ENCODE data around the gene CBX6. TPM values are rescaled to one million over a fixed set of nuclear protein-coding genes. Genes with fewer than 3 reads are reported as not detected.
A peak's percentile ranks its signal among the peaks of the same experiment; 100 is the strongest.

CBX6 gene
- total and polyA plus RNA-seq, 9 of the 15 experiments (the other 6 are each of a cell fraction or from before 2014, with no cell fraction given): 0.75 to 31.6 (median 8.0) TPM

- ATAC-seq (no peak), DNase-seq (ENCODE audit: extremely low read depth in 1 of 4, low spot score in 3 of 4) (peak in 1 of 4 experiments; percentile 46), FAIRE-seq (peak; percentile 61)
- no peaks in the 10 kb centered on the region for H3K9me1 ChIP-seq (ENCODE audit: control insufficient read depth, insufficient read depth, low read length)
- in situ Hi-C loops (cut with MboI): no loop called here
- peaks cover 3 to 5% of the 10 kb centered on the region in 2 experiments; a peak in 3 of 5 replicates for H3K27me3 ChIP-seq (ENCODE audit: control insufficient read depth in 2 of 2, insufficient read depth in 2 of 2, low read length in 2 of 2)
- peak overlapping the region in 1 of 2 experiments; percentile 67; a peak in 1 of 4 replicates for H3K9ac ChIP-seq (ENCODE audit: insufficient read depth in 1 of 2, low read depth in 2 of 2, low read length in 2 of 2)
- ChIA-PET CTCF (ENCODE audit: low intra/inter-chr PET ratio) (no interaction called here), POLR2A (interaction anchor here (0.6 to 1.0 kb wide), 3 partner anchors 10 to 121 kb away, joined by 3 read pairs; no protein-coding TSS in a partner anchor)
- peaks cover 13% of the 10 kb centered on the region; the same call in 2 of the 3 replicates for H3K36me3 ChIP-seq (ENCODE audit: control insufficient read depth, insufficient read depth, low read length)
- H3K4me1 ChIP-seq (replicated peaks in 1 of 2; ENCODE audit: control insufficient read depth in 2 of 2, insufficient read depth in 2 of 2, low read length in 2 of 2): peaks cover 13 to 27% of the 10 kb centered on the region in 2 experiments
- intact Hi-C loops (cut with micrococcal nuclease): loop anchor here (5.0 to 10.0 kb wide), 3 partner anchors 51 to 139 kb away; partner anchors contain the start of gene APOBEC3C
- BruUV-seq (replicated peaks): no TSS peak
- H3K4me2 ChIP-seq (ENCODE audit: insufficient read depth, low read length): peak overlapping the region; percentile 85; the same call in 1 of the 2 replicates
- peaks cover 22% of the 10 kb centered on the region for H3K79me2 ChIP-seq (ENCODE audit: control insufficient read depth, insufficient read depth, low read length)
- peak overlapping the region; percentile 96 for H2AFZ ChIP-seq (ENCODE audit: low read depth, low read length)
- H3K27ac ChIP-seq (ENCODE audit: extremely low read depth, low read depth, low read length): no peak overlapping the region
- H4K20me1 ChIP-seq (replicated peaks; ENCODE audit: control insufficient read depth, insufficient read depth, low read length): no peaks in the 10 kb centered on the region; the same call in 1 of the 2 replicates
- no peaks in the 10 kb centered on the region for H3K9me3 ChIP-seq (replicated peaks; ENCODE audit: control insufficient read depth, insufficient read depth, low read depth, low read length)
- WGBS (ENCODE audit: insufficient coverage, low coverage, missing lambda C conversion rate): 15% methylated on average over 8 of the region's 9 CpGs
- H3K4me3 ChIP-seq: no peak overlapping the region
- peak; percentile 75; the same call in 1 of the 2 replicates for TF ChIP-seq ZKSCAN1 (IDR thresholded peaks at IDR 0.05; ENCODE audit: low read depth, low read length)
- no peak for TF ChIP-seq ZFP1 (CRISPR knock-in tag; IDR thresholded peaks at IDR 0.05)
- peak; percentile 91 for TF ChIP-seq JUND (IDR thresholded peaks at IDR 0.05; ENCODE audit: borderline replicate concordance, low read depth, low read length)
- TF ChIP-seq JUND (tag; IDR thresholded peaks at IDR 0.05; ENCODE audit: borderline replicate concordance, low read depth, low read length): peak; percentile 90; the same call in 2 of the 3 replicates
- TF ChIP-seq HDAC3 (IDR thresholded peaks at IDR 0.05; ENCODE audit: borderline replicate concordance, partially characterized antibody): no peak
- peak; percentile 63; the same call in 1 of the 2 replicates for TF ChIP-seq SMARCA4 (IDR thresholded peaks at IDR 0.05)
- TF ChIP-seq CTBP1 (IDR thresholded peaks at IDR 0.05; ENCODE audit: borderline replicate concordance): peak; percentile 64; the same call in 1 of the 2 replicates
- TF ChIP-seq ZNF77 (CRISPR knock-in tag; IDR thresholded peaks at IDR 0.05): no peak
- TF ChIP-seq MTA1 (IDR thresholded peaks at IDR 0.05; ENCODE audit: borderline replicate concordance): no peak
- peak; percentile 66; the same call in 1 of the 2 replicates for TF ChIP-seq SMARCE1 (IDR thresholded peaks at IDR 0.05)
- TF ChIP-seq YBX1 (IDR thresholded peaks at IDR 0.05): no peak
- TF ChIP-seq ZKSCAN8 (CRISPR knock-in tag; IDR thresholded peaks at IDR 0.05): no peak
- TF ChIP-seq SIRT6 (IDR thresholded peaks at IDR 0.05; ENCODE audit: low read depth, low read length): no peak
- no peak for TF ChIP-seq ZNF253 (CRISPR knock-in tag; conservative IDR thresholded peaks at IDR 0.05)
- no peak for TF ChIP-seq TEAD1 (CRISPR knock-in tag; IDR thresholded peaks at IDR 0.05)
- TF ChIP-seq EGR1 (conservative IDR thresholded peaks at IDR 0.05): peak; percentile 41
- peak in 1 of 2 experiments; percentile 88; a peak in 2 of 4 replicates for TF ChIP-seq RCOR1 (IDR thresholded peaks at IDR 0.05; ENCODE audit: borderline replicate concordance in 1 of 2, low read depth in 2 of 2, low read length in 2 of 2)
- peak; percentile 68 for TF ChIP-seq ZEB2 (IDR thresholded peaks at IDR 0.05)
- TF ChIP-seq JUN (IDR thresholded peaks at IDR 0.05; ENCODE audit: borderline replicate concordance, low read depth, low read length): peak; percentile 79
- no peak for TF ChIP-seq JUN (CRISPR knock-in tag; IDR thresholded peaks at IDR 0.05; ENCODE audit: borderline replicate concordance)
- peak; percentile 10; the same call in 1 of the 2 replicates for TF ChIP-seq EP300 (IDR thresholded peaks at IDR 0.05; ENCODE audit: low read length)
- TF ChIP-seq DPF2 (IDR thresholded peaks at IDR 0.05): peak; percentile 64
- TF ChIP-seq HDAC6 (IDR thresholded peaks at IDR 0.05; ENCODE audit: low read depth, low read length): no peak
- no peak for TF ChIP-seq GMEB1 (CRISPR knock-in tag; IDR thresholded peaks at IDR 0.05)
These were observed 1.7 kb upstream of the CBX6 start for GRCh38 chr22:38873469-38874411.

Measured in K562 (cell line).